Pancreas (tissue), 10 donors: Measurements from ENCODE around the gene SKI. TPM values are rescaled to one million over a fixed set of nuclear protein-coding genes. Genes with fewer than 3 reads are reported as not detected.

ENCODE experiments used
- ATAC-seq, 4 donors: fragments of 200-7000 bp; cut with Tn5 transposase; one replicate each; pipeline versions ENCODE4 v1.8.0 to v1.9.1; 2020; ENCODE audit warnings: mild to moderate bottlenecking in 4 of 4, moderate library complexity in 4 of 4
- DNase-seq, 6 donors: peaks; one replicate each; pipeline ENCODE4 v3.0.0-alpha.2; 2020
- FAIRE-seq: peaks from 2 replicates; lab custom pipeline; 2012; peaks lifted over from hg19 to GRCh38; lab: Jason Lieb, UNC
- H3K27ac ChIP-seq, 4 donors: fragments of 200-600 bp; sonication (generic); 1 replicate in 3 of 4; 2 replicates in 1 of 4; pipeline versions ENCODE4 v1.5.0 to v1.8.0; 2020
- H3K27me3 ChIP-seq, 4 donors: fragments of 200-600 bp; one replicate each; pipeline ENCODE4 v1.8.0; 2021
- H3K36me3 ChIP-seq, 3 donors: fragments of 200-600 bp; sonication (generic) in 1 of 3; one replicate each; pipeline versions ENCODE4 v1.5.0 to v1.8.0; 2020 to 2021
- H3K4me1 ChIP-seq, 3 donors: fragments of 200-600 bp; one replicate each; pipeline ENCODE4 v1.8.0; 2021
- H3K4me3 ChIP-seq, 4 donors: fragments of 200-600 bp; sonication (generic) in 2 of 4; one replicate each; pipeline versions ENCODE4 v1.5.0 to v1.8.0; 2020 to 2021
- H3K9me3 ChIP-seq, 4 donors: fragments of 200-600 bp; one replicate each; pipeline ENCODE4 v1.8.0; 2021
- WGBS, 2 donors: extraction: QIAGEN DNeasy Blood & Tissue Kit; methylation state at CpG; one replicate each; pipeline ENCODE4 v1.1.7; 2013; 5-methylcytosine and 5-hydroxymethylcytosine counted together
- intact Hi-C, 3 donors: fragments of 100-400 bp; cut with DNase I; formaldehyde crosslinking; loops; one replicate each; pipeline versions ENCODE4 v1.11.1 to v1.14.2; 2022
- polyA plus RNA-seq, 2 donors: library from polyadenylated mRNA; stranded (reverse); fragments of 200-250 nt; gene quantifications; one replicate each; pipeline ENCODE4 v1.2.3, GENCODE V29; 2013
- total RNA-seq, 6 donors: library from RNA; stranded (reverse); fragmentation: NEBNext Ultra II Directional in 4 of 6; extraction: Animal tissue kit (Norgen Biotek cat#: 25700) in 4 of 6; gene quantifications; one replicate each; pipeline versions ENCODE4 v1.2.1 to v1.2.4, GENCODE V29; 2021 to 2023
- TF ChIP-seq, protein P1 (sequence below), 4 donors: fragments of 200-600 bp; sonication (generic) in 3 of 4; IDR thresholded peaks; one replicate each; pipeline versions ENCODE4 v1.5.0 to v1.8.0; 2021; ENCODE audit warnings: antibody characterized with exemption in 4 of 4
- donor health status: healthy with polysubstance abuse.
- donor health status: DM: no; HTN: no; CAD: no; lungs with moderate emphysema.
- donor health status: DM: no; HTN: no; CAD: no.
- donor health status: control.
- donor health status: control.
- donor health status: Bipolar disorder and iron deficiency.
- donor health status: DM: yes; HTN: yes; CAD: no.
- donor health status: DM: no; HTN: no; CAD: no.
- donor health status: DM: no; HTN: no; CAD: no.
- donor health status: DM: yes; HTN: yes; CAD: no.

Gene SKI
- total and polyA plus RNA-seq, 8 donors: 8.6 to 27.9 (median 14.0) TPM

DNA sequence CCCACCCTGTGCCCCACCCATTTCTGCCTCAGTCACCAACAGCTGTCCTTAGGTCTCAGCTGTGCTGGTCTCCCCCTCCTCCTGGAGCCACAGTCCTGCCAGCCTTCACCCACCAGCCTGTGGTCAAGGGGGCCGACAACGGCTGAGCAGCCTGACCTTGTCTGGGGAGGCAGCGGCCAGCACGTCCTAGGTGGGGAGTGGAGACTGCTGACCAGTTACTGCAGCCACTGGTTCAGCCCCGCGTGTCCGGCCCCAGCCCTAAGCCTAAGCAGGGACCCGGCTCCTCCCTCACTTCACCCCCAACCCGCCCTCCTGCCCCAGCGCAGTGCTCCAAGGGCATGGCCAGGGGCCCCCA, 84.0 kb downstream of the SKI start:
- DNase-seq: no peak
- no peak overlapping the region for H3K4me3 ChIP-seq
- H3K27me3 ChIP-seq: no peaks in the 10 kb centered on the region
- TF ChIP-seq, protein P1, sequence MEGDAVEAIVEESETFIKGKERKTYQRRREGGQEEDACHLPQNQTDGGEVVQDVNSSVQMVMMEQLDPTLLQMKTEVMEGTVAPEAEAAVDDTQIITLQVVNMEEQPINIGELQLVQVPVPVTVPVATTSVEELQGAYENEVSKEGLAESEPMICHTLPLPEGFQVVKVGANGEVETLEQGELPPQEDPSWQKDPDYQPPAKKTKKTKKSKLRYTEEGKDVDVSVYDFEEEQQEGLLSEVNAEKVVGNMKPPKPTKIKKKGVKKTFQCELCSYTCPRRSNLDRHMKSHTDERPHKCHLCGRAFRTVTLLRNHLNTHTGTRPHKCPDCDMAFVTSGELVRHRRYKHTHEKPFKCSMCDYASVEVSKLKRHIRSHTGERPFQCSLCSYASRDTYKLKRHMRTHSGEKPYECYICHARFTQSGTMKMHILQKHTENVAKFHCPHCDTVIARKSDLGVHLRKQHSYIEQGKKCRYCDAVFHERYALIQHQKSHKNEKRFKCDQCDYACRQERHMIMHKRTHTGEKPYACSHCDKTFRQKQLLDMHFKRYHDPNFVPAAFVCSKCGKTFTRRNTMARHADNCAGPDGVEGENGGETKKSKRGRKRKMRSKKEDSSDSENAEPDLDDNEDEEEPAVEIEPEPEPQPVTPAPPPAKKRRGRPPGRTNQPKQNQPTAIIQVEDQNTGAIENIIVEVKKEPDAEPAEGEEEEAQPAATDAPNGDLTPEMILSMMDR (IDR thresholded peaks at IDR 0.05): no peak
- FAIRE-seq: no peak
- 81 to 83% methylated on average over 10 of the region's 10 CpGs for WGBS, 2 donors
- intact Hi-C loops: loop anchor here in 1 of 3 donors (5.0 kb wide), 1 partner anchor 115 kb away; no protein-coding TSS in a partner anchor
- no peaks in the 10 kb centered on the region for H3K9me3 ChIP-seq
- H3K4me1 ChIP-seq: no peaks in the 10 kb centered on the region
- ATAC-seq: no peak
- peaks cover 0 to 12% (median 7%) of the 10 kb centered on the region in 3 donors for H3K36me3 ChIP-seq
- no peak overlapping the region for H3K27ac ChIP-seq

DNA sequence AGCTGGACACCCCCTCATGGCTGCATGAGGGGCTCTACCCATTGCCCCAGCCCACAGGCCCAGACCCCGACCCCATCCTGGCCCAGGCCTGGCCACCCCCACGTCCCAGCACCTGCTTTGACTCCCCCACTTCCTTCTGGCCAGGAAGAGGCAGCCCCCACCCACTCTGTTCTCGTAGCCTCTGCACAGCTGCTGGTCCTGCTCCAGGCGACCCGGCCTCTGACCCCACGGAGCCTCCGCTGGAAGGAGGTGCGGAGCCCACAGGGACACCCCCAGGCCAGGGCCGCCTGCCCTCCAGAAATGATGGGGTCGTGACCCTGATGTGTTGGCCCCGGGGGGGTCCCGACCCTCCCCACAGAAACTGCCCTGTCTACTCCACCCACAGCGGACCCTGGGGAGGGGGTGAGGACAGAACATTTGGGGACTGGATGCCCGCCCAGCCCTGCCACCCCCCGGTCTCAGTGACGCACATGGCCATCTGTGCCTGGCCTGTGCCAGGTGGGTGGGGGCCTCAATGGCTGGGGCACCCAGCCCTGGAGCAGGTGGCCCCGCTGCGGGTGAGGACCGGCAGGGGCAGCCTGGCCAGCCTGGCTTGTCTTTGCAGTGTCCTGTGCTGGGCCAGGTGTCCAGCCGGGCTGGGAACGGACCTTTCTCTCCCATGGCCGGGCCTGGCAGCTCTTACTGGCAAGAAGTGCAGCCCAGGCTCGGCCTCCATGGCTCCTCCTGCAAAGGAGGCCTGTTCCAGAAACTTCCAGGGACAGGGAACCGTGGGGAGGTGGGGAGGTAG, 84.6 kb downstream of the SKI start:
- TF ChIP-seq, protein P1 (IDR thresholded peaks at IDR 0.05): no peak
- Histone ChIP-seq H3K4me3 (no peak overlapping the region), H3K27me3 (no peaks in the 10 kb centered on the region), H3K36me3 (peaks cover 0 to 6% (median 4%) of the 10 kb centered on the region in 3 donors), H3K9me3 (no peaks in the 10 kb centered on the region), H3K27ac (peak overlapping the region in 1 of 4 donors; percentile 55), H3K4me1 (no peaks in the 10 kb centered on the region)
- FAIRE-seq (no peak), ATAC-seq (peak in 2 of 4 donors; percentile 4 to 5), DNase-seq (no peak)
- WGBS, 2 donors: 62 to 64% methylated on average over 23 to 24 of the region's 24 CpGs
- intact Hi-C loops: loop anchor here in 1 of 3 donors (5.0 kb wide), 1 partner anchor 115 kb away; no protein-coding TSS in a partner anchor

DNA sequence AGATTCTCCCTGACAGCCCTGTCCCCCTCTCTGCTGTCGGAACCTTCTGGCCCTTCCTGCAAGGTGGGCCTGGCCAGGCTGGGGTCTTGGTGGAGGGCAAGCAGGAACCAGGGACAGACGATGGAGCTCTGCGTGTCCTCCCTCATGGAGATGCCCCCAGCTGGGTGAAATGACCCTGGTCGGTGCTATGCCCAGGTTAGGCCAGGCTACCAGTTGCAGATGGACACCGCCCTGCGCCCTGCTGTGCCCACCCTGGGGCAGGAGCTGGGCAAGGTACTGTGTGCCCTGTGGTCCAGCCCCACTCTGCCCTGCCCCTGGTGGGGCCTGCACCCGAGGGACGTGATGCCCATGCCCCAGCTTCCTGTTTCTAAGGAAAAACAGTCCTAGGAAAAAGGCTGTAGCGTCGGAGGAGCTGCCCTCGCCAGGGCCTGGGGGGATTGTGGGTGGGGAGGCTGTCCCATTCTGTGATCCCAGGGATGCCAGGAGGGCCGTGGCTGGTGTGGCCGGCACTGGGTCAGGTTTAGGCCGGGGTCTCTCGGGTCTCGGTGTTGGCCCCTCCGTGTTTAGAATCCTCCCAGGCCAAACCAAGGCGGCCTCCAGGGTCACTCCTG, 85.6 kb downstream of the SKI start:
- DNase-seq (no peak), ATAC-seq (no peak), FAIRE-seq (no peak)
- TF ChIP-seq, protein P1 (IDR thresholded peaks at IDR 0.05): no peak
- H3K9me3 ChIP-seq: no peaks in the 10 kb centered on the region
- H3K4me1 ChIP-seq: no peaks in the 10 kb centered on the region
- 78 to 79% methylated on average over 18 of the region's 18 CpGs for WGBS, 2 donors
- H3K4me3 ChIP-seq: peak overlapping the region in 1 of 4 donors; percentile 80
- no peaks in the 10 kb centered on the region for H3K27me3 ChIP-seq
- no peaks in the 10 kb centered on the region for H3K36me3 ChIP-seq
- peak overlapping the region in 3 of 4 donors; percentile 55 to 76 (median 67) for H3K27ac ChIP-seq
- intact Hi-C loops: loop anchor here in 1 of 3 donors (5.0 kb wide), 1 partner anchor 116 kb away; no protein-coding TSS in a partner anchor

DNA sequence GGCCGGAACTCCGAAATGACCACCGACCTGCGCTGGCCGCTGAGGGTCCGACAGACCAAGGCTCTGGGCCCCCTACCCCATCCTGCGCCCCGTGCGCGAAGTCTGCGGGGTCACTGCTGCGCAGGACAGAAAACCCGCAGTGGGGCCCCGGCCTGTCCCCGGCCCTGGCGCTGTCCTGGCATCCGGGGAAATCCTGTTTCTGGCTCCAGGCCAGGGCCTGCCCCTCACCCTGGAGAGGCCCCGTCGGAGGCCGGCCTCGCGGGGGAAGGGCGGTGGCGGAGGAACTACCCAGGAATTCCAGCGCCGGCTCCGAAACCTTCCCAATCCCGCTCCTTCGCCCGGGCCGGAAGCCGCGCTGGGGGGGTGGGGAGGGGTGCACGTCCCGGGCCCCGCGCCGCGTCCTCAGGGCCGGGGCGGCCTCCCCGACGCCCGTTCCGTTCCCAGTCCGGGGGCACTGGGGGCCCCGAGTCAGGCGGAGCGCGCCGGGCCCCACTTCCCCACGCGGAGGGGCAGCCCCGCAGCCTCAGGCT, 86.2 kb downstream of the SKI start:
- no peaks in the 10 kb centered on the region for H3K36me3 ChIP-seq
- 22 to 38% methylated on average over 35 to 54 of the region's 54 CpGs for WGBS, 2 donors
- FAIRE-seq: no peak
- peak in 4 of 6 donors; percentile 50 to 78 (median 69) for DNase-seq
- H3K27ac ChIP-seq: peak overlapping the region; percentile 18 to 76 (median 61)
- no peaks in the 10 kb centered on the region for H3K9me3 ChIP-seq
- ATAC-seq: peak; percentile 8 to 49 (median 44)
- TF ChIP-seq, protein P1 (IDR thresholded peaks at IDR 0.05): no peak
- intact Hi-C loops: loop anchor here in 1 of 3 donors (5.0 kb wide), 1 partner anchor 117 kb away; no protein-coding TSS in a partner anchor
- no peaks in the 10 kb centered on the region for H3K4me1 ChIP-seq
- H3K4me3 ChIP-seq: peak overlapping the region; percentile 53 to 80 (median 74)
- no peaks in the 10 kb centered on the region for H3K27me3 ChIP-seq
